Fibroblast of skin of left quadriceps (primary cell): ENCODE results near the gene CCDC77.

Source experiments
- DNase-seq, 2 experiments: peaks; one replicate each; pipeline ENCODE4 v3.0.0-alpha.2; 2013; ENCODE audit warnings: low read depth in 2 of 2

Gene CCDC77

DNA sequence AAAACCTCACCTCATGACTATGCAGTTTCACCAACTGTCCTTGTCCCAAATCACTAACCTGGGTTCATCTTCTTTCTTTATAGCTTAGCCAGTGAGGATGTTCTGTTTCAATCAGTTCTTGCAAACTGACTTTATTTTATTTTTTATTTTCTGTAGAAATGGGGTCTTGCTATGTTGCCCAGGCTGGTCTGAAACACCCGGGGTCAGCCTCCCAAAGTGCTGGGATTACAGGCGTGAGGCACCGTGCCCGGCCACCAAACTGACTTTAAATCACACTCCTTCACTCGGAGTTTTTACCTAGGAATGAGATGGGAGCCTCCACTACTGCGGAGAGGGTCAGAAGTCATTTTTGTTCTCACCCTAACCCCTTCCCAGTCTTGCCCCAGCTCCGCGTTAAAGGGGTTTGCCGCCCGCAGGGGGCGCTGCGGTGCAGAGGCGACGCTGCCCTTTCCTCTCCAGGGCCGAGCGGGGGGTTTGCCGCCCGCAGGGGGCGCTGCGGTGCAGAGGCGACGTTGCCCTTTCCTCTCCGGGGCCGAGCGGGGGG lies 51.3 kb downstream of the CCDC77 start:
- DNase-seq = no peak

DNA sequence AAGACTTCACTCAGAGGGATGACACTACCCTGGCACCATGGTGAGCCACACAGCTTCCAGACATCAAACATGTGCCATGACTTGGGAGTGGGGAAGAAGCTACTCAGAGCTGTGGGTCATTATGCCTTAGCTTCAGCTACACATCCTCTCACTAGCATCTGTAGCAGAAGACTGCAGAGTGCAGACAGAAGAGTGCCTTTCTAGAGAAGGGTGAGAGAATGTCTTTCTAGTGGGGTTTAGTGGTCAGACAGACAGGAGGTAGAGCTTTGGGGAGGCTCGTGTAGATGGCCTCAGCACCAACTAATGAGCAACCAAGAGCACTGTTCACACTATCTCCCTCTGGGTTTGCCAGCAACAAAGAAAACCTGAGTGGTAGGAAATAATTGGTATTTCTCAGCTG lies 53.4 kb downstream of the CCDC77 start:
- no peak for DNase-seq

DNA sequence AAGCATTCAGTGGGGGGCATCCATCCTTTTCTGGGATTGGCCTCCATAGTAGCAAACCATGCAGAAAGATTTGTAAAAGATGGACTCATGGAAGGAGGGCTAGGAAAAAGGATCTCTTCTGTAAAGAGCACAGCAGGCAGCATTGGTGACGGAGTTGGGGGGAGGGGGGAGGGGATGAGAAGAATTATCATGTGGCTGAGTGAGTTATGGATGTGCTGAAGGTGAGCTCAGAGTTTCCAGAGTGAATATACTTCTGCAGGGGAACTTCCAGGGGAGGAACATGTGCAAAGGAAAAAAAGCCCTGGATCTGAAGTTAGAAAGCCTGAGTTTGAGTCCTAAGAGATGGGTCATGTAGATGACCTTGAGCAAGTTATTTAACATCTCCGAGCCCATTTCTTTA lies 54.4 kb downstream of the CCDC77 start:
- no peak for DNase-seq

DNA sequence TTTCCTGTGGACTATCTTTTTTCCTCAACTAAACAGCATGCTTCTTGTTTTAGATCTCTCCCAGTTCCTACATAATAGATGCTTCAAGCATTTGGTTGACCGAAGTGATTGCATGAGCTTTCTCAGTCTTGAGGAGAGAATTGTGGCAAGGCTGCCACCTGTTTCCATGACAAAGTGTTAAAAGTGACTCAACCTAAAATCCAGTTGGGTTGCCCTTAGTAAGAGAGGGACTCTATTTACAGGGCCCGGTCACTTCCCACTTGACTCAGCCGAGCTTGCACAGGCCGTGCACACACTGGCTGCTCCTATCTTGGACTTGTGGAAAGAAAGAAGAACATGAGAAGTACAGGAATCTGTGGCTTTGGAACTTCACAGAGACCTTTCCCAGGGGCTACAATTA lies 56.2 kb downstream of the CCDC77 start:
- no peak for DNase-seq

DNA sequence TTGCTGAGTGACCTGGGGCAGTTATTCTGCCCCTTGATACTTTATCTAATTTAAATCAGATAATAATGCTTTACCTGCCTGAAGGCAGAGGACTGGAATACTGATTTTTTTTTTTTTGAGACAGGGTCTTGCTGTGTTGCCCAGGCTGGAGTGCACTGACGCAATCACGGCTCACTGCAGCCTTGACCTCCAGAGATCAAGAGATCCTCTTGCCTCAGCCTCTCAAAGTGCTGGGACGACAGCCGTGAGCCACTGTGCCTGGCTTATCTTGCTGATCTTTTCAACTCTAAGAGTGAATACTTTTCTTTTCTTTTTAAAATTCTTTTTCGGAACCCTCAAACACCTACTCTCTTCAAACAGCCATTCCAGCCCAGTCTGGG lies 57.6 kb downstream of the CCDC77 start:
- DNase-seq = no peak

DNA sequence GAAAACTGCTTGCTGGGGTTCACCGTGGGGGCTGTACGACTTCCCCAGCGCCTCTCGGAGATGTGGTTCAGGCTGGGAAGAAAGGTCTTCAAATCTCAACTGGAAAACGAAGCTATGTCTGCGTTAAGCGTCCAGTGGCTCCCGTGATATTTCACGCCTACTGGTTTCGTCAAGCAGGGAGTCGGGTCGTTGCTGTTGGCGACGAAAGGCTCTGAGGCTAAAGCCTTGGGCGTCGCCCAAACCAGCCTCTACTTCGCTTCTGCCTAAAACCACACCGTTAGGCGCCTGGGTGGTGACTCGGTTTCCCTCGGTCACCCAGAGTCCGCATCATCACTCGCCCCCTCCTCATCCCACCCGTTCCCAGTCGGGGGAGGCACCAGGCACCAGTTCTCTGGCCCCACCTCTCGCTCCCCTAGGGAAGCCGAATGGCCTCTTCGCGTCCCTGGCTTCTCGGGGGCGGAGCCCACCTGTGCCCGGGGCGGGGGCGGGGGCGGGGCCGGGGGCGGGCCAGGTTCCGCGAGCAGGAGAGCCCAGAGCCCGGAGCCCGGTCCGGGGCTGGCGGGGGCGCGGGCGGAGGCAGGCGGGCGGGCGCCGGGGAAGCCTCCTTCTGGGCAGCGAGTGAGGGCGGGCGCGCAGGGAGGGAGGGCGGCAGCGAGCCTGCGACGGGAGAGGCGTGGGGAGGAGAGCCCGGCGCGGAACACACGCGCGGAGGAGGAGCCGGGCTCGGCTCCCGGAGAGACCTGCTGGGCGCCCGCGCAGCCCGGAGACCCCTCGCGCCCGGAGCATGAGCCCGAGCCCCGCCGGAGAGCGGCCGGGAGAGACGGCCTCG lies 58.2 kb downstream of the CCDC77 start, which contains the start of gene B4GALNT3:
Gene B4GALNT3 (plus strand): TSS at position 510 of the 829 bp plus-strand sequence. CDS start 438 bp downstream, outside the sequence.
- DNase-seq = no peak

DNA sequence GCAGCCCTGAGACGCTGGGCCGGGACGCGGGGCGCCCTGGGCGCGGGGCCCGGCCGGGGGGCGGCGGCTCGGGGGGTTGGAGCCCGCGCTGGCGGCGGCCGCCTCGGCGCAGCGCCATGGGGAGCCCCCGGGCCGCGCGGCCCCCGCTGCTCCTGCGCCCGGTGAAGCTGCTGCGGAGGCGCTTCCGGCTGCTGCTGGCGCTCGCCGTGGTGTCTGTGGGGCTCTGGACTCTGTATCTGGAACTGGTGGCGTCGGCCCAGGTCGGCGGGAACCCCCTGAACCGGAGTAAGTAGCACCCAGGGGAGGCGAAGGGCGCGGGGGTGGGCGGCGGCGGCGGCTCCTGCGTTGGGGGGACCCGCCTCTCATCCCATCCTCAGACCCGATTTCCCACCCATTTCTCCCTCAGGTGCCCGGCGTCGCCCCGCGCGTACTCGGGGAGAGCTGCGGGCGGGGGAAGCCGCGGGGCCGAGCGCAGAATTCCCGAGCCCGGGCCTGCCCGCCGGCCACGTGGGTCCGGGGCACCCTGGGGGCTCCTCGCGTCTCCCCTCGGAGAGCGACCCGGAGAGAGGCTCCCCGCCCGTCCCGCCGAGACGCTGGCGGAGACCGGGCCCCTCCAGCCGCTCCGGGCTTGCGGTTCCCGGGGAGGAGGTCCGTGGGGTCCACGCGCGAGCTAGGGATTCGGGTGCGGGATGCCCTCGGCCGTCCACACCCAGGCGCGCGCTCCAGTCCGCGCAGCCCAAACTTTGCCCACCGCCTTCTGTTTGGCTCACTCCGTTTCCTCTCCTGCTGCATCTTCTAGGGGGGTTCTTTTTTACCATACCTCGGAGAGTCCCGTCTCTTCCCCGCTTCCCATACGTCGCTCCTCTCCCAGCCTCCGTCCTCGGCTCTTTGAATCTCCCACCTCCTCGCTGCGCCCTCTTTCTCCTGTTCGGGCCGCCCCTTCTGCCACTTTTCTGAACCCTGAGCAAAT lies 59.1 kb downstream of the CCDC77 start:
- no peak for DNase-seq

DNA sequence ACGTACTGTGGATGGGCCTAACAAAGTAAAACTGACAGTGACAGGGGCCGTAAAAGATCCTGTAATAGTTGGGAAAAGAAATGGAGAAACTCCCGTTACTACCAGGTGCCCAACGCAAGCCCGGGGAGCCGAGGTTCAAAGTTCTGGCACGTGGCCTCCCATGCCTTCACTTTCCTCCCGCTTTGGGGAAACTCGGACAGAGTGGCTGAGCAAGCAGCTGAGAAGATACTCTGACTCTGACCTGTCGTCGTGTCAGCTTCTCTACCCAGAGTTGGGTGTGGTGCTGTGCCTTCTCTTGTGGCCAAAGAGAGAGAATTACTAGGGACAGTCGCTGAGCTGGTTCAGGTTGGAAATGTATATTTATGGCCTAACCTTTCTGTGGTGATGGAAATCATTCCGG lies 60.0 kb downstream of the CCDC77 start:
- no peak for DNase-seq

DNA sequence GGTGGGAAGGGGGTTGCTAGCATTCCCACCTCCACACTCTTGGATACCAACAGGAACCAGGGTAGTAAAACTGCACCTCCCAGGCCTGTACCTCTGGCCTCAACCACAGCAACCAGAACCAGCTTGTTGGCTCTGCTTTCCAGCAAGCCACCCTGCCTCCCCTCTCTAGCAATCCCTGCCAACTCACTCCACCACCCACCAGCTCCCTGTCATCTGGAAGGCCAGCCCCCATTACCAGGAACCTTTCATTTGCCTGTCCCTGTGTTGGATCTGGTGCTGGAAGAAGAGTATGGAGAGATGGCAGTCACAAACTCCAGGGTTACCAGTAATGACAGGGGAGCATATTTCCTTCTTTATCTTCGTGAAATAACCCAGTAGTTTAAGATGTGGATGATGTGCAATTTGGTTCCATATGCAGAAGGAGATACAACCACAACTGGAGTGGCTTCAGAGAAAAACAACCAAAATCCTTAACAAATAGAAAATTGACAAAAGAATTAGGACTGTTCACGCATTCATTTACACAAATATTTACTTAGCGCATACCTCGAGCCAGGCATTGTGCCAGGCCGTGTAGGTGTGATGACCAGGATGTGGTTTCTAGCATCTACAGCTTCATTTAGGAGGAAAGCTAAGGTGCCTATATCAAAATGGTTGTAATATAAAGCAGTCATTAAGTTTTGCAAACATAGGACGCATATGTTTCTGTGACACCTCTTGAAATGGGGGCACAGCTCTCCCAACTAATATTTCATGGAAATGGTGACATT lies 61.7 kb downstream of the CCDC77 start:
- no peak for DNase-seq

DNA sequence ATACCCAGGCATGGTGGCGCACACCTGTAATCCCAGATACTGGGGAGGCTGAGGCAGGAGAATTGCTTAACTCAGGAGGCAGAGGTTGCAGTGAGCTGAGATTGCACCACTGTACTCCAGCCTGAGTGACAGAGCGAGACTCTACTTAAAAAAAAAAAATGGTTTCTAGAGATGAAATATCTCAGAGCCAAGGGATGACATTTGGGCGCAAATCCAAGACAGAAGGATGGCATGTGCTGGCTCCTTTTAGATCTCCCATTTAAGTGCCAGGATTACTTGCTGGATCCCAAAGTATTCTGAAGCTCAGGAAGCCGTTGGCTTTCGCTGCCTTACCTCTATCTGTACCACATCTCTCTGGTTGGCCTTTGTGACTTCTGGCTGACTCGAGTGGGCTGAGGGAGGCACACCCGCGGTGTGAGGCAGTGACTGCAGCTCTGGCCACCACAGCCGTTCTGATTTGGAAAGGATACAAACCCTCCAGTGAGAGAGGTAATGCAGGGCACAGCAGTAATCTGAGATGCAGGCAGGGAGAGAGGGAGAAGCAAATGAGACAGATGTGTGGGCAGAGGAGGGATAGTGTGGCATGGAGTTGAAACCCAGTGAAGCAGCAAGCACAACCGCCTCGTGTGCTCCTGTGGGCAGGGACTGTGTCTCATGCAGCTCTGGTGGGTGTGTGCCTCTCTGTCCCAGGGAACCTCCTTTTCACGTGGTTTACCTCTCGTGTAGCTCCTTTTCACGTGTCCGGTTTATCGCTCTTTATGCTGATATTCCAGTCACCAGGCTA lies 63.2 kb downstream of the CCDC77 start:
- no peak for DNase-seq

DNA sequence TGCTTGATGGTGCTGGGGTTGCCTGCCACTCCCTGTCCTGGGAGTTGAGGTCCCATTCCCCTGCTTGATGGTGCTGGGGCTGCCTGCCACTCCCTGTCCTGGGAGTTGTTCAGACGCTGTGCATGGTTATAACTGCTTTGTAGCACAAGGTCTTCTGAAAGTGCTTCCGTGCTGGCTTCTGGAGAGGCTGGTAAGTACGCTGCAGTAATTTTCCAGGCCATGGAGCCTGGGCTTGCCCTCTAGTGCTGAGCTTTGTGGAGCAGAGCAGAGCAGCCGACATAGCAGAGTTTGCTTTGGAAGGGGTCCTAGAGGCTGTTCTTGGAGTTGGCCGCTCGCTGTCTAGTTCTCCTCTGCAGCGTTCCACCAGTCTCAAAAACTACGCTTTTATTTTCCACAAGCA lies 64.6 kb downstream of the CCDC77 start:
- DNase-seq = no peak

DNA sequence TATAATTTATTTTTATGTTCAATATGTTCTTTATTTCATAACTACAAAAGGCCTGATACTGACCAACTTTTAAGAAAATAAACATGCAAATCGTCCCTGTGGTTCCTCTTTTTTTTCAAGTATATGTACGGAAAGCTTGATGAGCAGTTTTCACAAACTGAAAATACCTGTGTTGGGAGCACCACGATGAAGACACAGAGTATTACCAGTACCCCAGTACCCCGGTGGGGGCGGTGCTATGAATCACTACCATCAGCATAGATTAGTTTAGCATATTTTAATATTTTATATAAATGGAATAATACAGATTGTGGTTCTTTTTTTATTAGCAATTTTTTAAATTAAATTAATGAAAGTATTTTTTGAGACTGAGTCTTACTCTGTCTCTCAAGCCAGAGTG lies 65.3 kb downstream of the CCDC77 start:
- DNase-seq = no peak

DNA sequence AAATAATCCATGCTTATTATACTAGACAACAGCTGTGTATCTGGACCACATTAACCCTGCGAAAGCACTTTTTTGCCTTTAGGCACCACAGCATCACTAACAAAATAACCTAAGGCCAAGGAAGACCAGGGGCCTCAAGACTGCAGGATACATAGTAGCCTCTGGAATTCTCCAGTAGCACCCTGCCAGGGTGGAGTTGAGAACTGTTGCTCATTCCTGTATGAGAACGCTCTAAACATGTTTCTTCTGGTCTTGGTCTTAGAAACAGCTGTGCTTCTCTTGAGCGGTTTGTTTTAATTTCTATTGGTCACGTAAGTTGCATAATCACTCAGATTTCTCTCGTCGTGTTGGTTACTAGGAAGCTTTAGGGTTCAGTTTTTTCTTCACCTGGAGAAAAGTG lies 66.1 kb downstream of the CCDC77 start:
- DNase-seq = no peak

DNA sequence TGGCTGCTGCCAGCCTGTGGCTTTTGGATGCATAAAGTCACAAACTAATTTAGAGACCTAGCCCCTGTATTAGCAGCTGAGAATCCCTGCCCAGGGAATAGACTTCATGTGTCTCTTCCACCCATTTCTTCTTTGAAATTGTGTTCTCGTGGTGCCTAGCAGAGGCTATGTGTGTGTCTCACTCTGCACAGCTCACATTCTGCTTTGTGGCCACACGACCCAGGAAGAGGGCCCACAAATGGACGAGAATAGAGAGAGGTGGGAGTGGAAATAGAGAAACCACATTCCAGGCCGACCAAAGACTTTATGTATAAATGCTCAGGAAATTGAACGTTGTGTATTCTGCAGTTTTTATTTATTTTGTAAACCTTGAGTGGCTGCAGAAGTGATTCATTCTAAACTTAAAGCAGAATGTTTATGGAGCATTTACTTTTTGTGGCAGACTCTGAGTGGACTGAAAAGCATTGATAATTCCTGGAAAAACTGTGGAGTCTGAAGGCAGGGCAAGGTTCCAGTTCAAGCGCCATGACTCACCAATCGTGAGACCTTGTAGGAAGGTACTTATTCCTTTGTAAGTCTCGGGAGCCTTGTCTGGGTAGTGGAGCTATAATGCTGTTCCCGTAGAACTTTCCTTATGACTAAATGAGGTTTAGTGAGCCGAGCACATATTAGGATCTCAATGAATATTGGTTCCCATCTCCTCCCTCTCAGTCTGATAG lies 67.4 kb downstream of the CCDC77 start:
- DNase-seq = no peak

DNA sequence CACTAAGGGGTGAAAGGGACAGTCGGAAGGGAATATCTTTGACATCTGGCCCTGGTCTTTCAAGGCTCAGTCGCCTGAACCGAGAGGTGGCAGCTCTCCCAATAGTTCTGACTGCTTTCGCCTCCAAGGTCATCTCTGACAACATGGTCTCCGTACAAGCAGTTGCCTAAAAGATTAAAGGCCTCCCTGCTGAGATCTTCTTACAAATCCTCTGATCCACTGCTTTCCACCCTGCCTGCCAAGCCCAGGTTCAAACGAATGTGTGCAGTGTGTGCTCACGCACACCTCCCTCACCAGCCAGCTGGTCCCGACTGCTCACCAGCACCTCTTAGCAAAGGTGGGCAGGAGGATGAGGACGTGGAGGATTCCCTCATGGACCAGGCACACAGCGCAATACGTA lies 68.7 kb downstream of the CCDC77 start:
- no peak for DNase-seq

DNA sequence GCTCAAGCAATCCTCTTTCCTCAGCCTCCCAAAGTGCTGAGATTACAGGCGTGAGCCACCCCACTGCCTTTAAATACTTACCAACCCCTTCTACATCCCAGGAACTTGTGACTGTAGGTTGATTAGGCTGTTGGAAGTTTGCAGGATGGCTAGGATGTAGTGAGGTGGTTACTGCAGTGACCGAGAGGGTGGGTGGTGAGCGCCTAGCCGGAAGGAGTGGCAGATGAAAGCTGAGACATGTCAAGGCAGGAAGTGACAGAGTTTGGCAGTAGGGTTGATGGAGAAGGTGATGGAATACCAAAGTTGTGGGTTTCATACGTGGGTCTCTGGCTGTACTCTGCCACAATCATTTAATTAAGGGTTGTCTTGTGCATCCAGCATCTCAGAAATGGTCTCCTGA lies 71.8 kb downstream of the CCDC77 start:
- DNase-seq = no peak

DNA sequence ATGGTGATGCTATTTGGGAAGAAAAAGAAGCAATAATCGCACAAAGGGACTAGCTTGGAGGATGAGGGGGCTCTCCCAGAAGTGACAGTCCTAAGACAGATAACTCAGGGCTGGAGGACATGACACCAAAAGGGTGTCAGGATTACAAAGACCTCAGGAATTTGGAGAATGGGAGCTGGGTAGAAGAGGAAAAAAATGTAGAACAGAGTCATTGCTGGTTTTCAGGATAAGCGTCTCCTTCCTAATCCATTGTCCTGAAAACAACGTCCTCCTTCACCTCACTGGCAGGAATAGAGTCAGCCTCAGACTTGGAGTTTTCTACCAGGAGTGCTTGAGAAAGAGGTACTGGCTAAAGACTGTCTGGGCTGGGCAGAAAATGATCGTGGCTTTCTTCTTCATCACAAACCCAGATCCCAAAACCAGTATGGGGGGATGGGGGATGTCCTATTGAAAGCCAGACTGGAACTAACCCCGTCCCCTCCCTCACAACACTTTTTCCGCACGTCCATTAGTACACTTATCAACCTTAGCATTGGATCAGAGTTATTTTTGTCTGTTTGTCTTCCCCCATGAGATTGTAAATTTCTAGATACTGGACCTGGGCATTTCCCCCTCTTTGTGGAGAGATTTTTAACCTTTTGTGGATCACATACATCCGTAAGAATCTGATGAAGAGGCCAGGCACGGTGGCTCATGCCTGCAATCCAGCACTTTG lies 72.6 kb downstream of the CCDC77 start:
- DNase-seq = no peak

DNA sequence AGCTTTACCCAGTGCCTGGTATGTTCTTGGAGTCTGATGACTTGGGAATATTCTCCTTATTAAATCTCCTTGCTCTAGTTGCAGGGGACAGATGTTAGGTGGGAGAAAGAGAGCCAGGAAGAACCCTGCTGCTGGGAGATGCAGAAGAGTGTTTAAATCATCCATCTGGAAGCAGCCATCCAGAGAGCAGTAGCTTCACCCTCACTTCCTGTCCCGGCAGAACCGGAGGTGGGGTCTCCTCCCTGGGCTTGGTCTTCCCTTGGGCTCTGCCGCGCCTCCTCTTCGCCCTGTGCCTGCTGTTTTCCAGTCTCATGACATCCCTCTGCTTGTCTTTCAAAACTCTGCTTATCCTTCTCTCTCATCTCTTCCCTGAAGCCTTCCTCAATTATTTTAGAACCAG lies 73.8 kb downstream of the CCDC77 start:
- no peak for DNase-seq

DNA sequence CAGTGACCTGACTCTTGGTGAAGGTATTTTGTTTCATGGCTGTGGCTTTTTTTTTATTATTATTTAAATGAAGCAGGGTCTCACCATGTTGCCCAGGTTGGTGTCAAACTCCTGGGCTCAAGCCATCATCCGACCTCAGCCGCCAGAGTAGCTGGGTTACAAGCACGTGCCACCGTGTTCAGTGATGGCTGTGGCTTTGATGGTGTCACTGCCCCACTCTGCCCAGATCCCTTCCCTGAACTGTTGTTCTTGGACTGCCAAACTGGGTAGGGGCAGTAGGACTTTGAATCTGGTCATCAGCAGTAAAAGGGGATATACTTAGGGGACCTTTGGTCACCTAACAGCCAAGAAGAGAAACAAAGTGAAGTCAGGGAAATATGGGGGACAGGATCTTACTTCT lies 77.7 kb downstream of the CCDC77 start:
- DNase-seq = no peak
